Lung (tissue), 12 donors: Measurements from ENCODE around the gene SLC30A7. TPM values are rescaled to one million over a fixed set of nuclear protein-coding genes. Genes with fewer than 3 reads are reported as not detected.
A peak's percentile ranks its signal among the peaks of the same experiment; 100 is the strongest.

Experiments
- ATAC-seq: fragments of 200-7000 bp; cut with Tn5 transposase; one replicate; pipeline ENCODE4 v1.9.1; 2020; ENCODE audit warnings: moderate number of reproducible peaks; ENCODE audit not compliant: insufficient read depth, low FRiP score
- DNase-seq, 3 donors: peaks; one replicate each; pipeline ENCODE4 v3.0.0-alpha.2; 2013 to 2017
- H3K27ac ChIP-seq, 2 donors: one replicate each; pipeline ENCODE4 v1.5.1; 2013; ENCODE audit warnings: mild to moderate bottlenecking in 2 of 2, moderate library complexity in 2 of 2, control low read depth in 1 of 2, inconsistent platforms in 1 of 2, low read depth in 1 of 2, low read length in 1 of 2
- H3K27me3 ChIP-seq, 3 donors: one replicate each; pipeline ENCODE4 v1.5.1; 2013; ENCODE audit warnings: low read length in 2 of 3; ENCODE audit not compliant: control insufficient read depth in 3 of 3, insufficient read depth in 3 of 3
- H3K36me3 ChIP-seq, 4 donors: one replicate each; pipeline ENCODE4 v1.5.1; 2013; ENCODE audit warnings: low read length in 4 of 4, mild to moderate bottlenecking in 1 of 4, moderate library complexity in 1 of 4; ENCODE audit not compliant: control insufficient read depth in 4 of 4, insufficient read depth in 4 of 4
- H3K4me1 ChIP-seq, 5 donors: one replicate each; pipeline ENCODE4 v1.5.1; 2013; ENCODE audit warnings: low read length in 5 of 5, mild to moderate bottlenecking in 2 of 5, moderate library complexity in 1 of 5; ENCODE audit not compliant: control insufficient read depth in 5 of 5, insufficient read depth in 5 of 5
- H3K4me3 ChIP-seq: one replicate; pipeline ENCODE4 v1.5.1; 2013; ENCODE audit warnings: mild to moderate bottlenecking, control low read depth, moderate library complexity
- H3K9ac ChIP-seq, 2 donors: one replicate each; pipeline ENCODE4 v1.5.1; 2013; ENCODE audit warnings: low read length in 2 of 2, control low read depth in 1 of 2; ENCODE audit not compliant: insufficient read depth in 1 of 2
- H3K9me3 ChIP-seq, 4 donors: one replicate each; pipeline ENCODE4 v1.5.1; 2013; ENCODE audit warnings: low read length in 3 of 4, mild to moderate bottlenecking in 1 of 4, moderate library complexity in 1 of 4; ENCODE audit not compliant: control insufficient read depth in 4 of 4, insufficient read depth in 3 of 4
- CTCF ChIP-seq: IDR thresholded peaks from 2 replicates; pipeline ENCODE4 v1.5.1; 2012; ENCODE audit warnings: mild to moderate bottlenecking; ENCODE audit errors: control extremely low read depth, extremely low read depth
- WGBS, 2 donors: extraction: QIAGEN DNeasy Blood & Tissue Kit; methylation state at CpG; one replicate each; pipeline ENCODE4 v1.1.7; 2013; 5-methylcytosine and 5-hydroxymethylcytosine counted together
- polyA plus RNA-seq, 2 donors: library from polyadenylated mRNA; stranded (reverse); fragments of 200-250 nt; gene quantifications; one replicate each; pipeline ENCODE4 v1.2.1, GENCODE V29; 2013
- total RNA-seq, 2 donors: library from RNA; depleted of rRNA in 1 of 2; stranded (reverse); fragments of >200 nt in 1 of 2; gene quantifications; one replicate each; pipeline ENCODE4 v1.2.1, GENCODE V29; 2014 to 2021
- donor health status: control.
- donor health status: control.
- donor health status: Bipolar disorder and iron deficiency.
- donor health status: healthy.
- donor health status: DM: yes; HTN: yes; CAD: no.

Gene SLC30A7
- total and polyA plus RNA-seq, 4 donors = 7.6 to 33.9 (median 19.6) TPM

GRCh38 chr1:101004670-101005069 lies 108.8 kb downstream of the SLC30A7 start:
- Histone ChIP-seq H3K9me3 (no peaks in the 10 kb centered on the region), H3K27me3 (no peaks in the 10 kb centered on the region), H3K36me3 (peaks cover 2 to 11% (median 7%) of the 10 kb centered on the region in 4 donors), H3K9ac (no peak overlapping the region), H3K27ac (no peak overlapping the region), H3K4me3 (no peak overlapping the region), H3K4me1 (peaks cover 0 to 73% (median 18%) of the 10 kb centered on the region in 5 donors)
- no peak for ATAC-seq
- no peak for TF ChIP-seq CTCF
- 34 to 47% methylated on average over 3 of the region's 3 CpGs for WGBS, 2 donors
- peak in 2 of 3 donors; percentile 88 to 94 for DNase-seq

DNA sequence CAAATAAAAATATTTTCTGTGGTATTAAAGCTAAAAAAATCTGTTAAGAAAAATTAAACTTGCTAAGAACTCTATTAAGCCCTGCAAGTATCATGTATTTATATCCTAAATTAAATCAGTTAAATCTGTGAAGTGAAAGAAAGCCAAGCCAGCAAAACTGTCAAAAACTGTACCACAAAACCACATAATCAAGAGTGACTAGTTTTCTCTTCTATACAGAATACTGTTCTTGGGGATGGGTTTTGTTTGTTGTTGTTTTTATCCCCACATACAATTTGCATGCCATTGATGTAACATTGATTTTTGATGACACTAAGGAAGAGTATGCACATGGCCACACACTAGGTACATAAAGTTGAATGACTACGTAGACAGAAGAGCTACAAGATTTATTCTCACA lies 109.3 kb downstream of the SLC30A7 start:
- Histone ChIP-seq H3K27ac (no peak overlapping the region), H3K9me3 (no peaks in the 10 kb centered on the region), H3K27me3 (no peaks in the 10 kb centered on the region), H3K4me3 (no peak overlapping the region), H3K4me1 (peaks cover 0 to 69% (median 18%) of the 10 kb centered on the region in 5 donors), H3K9ac (peak overlapping the region in 1 of 2 donors; percentile 19), H3K36me3 (peaks cover 3 to 14% (median 6%) of the 10 kb centered on the region in 4 donors)
- ATAC-seq (no peak), DNase-seq (no peak)
- 96 to 97% methylated on average over 1 of the region's 1 CpG for WGBS, 2 donors
- TF ChIP-seq CTCF = no peak

- no peak overlapping the region for H3K4me3 ChIP-seq
- TF ChIP-seq CTCF = no peak
- peaks cover 3 to 9% (median 3%) of the 10 kb centered on the region in 4 donors for H3K36me3 ChIP-seq
- ATAC-seq (no peak), DNase-seq (peak in 1 of 3 donors; percentile 19)
- H3K4me1 ChIP-seq = peaks cover 0 to 62% (median 18%) of the 10 kb centered on the region in 5 donors
- H3K9ac ChIP-seq = no peak overlapping the region
- H3K9me3 ChIP-seq = no peaks in the 10 kb centered on the region
- no peak overlapping the region for H3K27ac ChIP-seq
- WGBS, 2 donors = 74 to 90% methylated on average over 4 of the region's 4 CpGs
- H3K27me3 ChIP-seq = no peaks in the 10 kb centered on the region
These were observed 110.0 kb downstream of the SLC30A7 start for GRCh38 chr1:101005871-101006270.

DNA sequence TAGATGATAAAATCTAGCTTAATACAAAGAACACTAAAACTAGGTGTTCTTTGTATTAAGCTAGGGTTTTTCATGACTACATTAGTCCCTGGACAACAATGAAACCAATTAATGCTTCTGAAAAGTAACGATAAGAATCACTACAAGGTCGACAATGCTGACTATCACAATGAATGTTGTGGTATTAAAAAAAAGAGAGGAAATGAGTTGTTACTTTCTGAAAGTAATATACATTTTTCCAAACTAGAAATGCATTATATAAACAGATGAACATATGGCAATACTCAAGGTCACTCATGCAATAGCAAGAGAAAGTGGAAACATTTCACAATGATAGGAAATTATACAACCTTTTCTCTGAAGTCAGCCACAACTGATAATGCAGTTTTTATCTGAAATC lies 110.7 kb downstream of the SLC30A7 start:
- Histone ChIP-seq H3K36me3 (peaks cover 0 to 7% (median under 1%) of the 10 kb centered on the region in 4 donors), H3K4me3 (no peak overlapping the region), H3K27me3 (no peaks in the 10 kb centered on the region), H3K27ac (no peak overlapping the region), H3K9me3 (no peaks in the 10 kb centered on the region), H3K4me1 (peaks cover 0 to 56% (median 18%) of the 10 kb centered on the region in 5 donors), H3K9ac (no peak overlapping the region)
- no peak for TF ChIP-seq CTCF
- ATAC-seq (no peak), DNase-seq (peak in 2 of 3 donors; percentile 94 to 97)
- WGBS, 2 donors = 17 to 44% methylated on average over 2 of the region's 2 CpGs
